A549 treated with CpdA at 1 μM for 4 hours (cell line): ENCODE measurements around the gene AJM1. TPM values are rescaled to one million over a fixed set of nuclear protein-coding genes. Genes with fewer than 3 reads are reported as not detected.

Experiments used
- total RNA-seq: library from RNA; stranded (reverse); fragments of 200-300 nt; extraction: Qiagen RNA extraction; gene quantifications from 5 replicates; pipeline ENCODE4 v1.2.3, GENCODE V29; 2022; ENCODE audit warnings: low read depth

Gene AJM1
- 3.1 to 4.3 TPM (median 4.0 TPM) in 5 replicates for total RNA-seq

DNA sequence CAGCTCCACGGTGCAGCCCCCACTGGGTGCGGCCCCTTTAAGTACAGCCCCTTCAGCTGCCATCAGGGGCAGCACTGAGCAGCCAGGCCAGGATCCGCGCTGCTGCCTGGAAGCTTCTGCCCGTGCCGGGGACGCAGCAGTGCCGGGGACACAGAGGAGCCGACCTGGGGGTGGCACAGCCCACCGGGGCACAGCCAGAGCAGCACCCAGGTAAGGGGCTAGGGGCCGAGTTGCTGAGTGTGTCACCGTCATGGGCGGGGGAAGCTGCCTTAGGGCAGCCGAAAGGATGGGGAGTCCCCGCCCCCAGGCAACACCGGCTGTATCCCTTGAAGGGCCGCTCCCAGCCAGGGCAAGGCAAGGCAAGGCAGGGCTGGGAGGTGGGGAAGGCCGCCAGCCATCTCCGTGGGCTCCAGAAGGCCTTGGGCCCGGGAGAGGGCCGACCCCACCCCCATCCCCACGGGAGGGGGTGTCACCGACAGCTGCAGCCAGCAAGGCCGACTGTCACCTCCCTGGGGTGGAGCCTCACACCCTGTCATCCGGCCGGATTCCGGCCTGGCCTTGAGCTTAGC, at the start of gene AJM1:
Gene AJM1 (plus strand): TSS at position 99 of the 569 bp plus-strand sequence. CDS start 1,937 bp downstream, outside the sequence.

GRCh38 chr9:136796238-136796774, 46.0 kb upstream of the AJM1 start, which contains the start of gene CCDC183:
CCDC183 (plus strand) TSS chr9:136796338; CDS start chr9:136796398, 60 bp downstream.

DNA sequence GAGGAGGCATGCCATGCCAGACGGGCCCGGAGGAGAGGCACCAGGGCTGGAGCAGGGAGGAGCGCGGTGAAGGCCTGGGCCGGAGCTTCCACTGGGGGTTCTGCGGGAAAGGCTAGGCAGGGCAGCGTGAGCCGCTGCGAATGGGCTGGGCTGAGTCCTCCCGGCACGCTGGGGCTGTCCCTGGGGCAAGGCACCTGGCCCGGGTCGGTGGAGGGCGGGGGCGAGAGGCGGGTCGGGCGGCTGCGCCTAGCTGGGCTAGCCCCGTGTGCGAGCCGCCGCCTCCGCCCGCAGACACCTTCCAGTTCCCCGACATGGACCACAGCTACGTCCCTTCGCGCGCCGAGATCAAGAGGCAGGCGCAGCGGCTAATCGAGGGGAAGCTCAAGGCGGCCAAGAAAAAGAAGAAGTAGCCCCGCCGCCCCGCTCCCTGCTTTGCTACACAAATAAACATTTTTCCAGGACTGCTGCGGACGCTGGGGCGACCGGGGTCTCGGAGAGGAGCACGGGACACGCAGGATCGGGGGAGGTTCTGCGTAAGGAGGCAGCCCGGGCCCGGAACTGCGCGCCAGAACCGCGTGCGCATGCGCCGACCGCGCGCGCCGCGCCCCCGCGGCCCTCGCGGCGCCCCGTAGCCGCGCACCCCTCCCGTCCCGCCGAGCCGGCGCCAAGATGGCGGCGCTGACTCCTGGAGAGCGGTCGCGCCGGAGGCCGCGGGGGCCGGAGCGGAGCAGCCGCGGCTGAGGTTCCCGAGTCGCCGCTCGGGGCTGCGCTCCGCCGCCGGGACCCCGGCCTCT, 34.8 kb upstream of the AJM1 start, which contains the start of gene RABL6:
Gene RABL6 (plus strand): TSS at position 668 of the 794 bp plus-strand sequence. CDS start 249 bp downstream, outside the sequence.

DNA sequence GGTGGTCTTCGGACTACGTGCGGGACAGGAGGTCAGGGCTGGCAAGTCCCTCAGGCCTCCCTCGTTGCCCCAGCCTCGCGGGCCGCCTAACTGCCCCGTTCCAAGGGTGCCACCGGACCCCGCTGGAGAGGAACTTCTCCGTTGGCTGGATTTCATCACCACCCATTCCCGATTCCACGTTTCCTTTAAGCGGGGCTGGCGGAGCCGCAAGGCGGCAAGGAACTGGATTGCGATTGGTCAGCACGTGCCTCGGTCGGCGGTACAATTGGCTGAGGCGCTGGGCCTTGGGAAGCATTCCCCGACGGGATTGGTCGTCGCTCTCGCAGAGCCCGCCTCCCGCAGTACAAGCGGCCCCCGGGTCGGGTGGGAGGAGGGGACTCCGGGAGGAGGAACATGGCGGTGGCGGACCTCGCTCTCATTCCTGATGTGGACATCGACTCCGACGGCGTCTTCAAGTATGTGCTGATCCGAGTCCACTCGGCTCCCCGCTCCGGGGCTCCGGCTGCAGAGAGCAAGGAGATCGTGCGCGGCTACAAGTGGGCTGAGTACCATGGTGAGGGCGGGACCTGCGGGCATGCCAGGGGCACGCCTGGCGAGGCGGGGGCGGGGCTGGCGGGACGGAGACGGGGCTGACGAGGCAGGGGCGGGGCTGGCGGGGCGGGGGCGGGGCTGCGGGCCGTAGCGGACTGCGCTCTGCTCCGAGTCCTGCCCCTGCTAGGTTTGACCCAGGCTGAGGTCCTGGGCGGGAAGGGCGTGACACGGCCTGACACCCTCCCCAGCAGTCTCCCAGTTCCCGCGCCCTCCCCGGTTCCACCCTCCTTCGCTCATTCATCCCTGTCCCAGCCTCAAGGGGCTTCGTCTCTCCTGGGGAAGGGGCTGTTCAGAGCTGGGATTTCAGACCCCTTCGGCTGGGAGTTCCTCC, 7.0 kb downstream of the AJM1 start, which contains the start of gene PHPT1:
Gene PHPT1 (plus strand): TSS at position 372 of the 922 bp plus-strand sequence. CDS start 22 bp downstream, at position 394.

GRCh38 chr9:136851941-136852663, 9.8 kb downstream of the AJM1 start, which contains the start of gene MAMDC4:
MAMDC4 (plus strand) TSS chr9:136852346; CDS start chr9:136852417, 71 bp downstream.

DNA sequence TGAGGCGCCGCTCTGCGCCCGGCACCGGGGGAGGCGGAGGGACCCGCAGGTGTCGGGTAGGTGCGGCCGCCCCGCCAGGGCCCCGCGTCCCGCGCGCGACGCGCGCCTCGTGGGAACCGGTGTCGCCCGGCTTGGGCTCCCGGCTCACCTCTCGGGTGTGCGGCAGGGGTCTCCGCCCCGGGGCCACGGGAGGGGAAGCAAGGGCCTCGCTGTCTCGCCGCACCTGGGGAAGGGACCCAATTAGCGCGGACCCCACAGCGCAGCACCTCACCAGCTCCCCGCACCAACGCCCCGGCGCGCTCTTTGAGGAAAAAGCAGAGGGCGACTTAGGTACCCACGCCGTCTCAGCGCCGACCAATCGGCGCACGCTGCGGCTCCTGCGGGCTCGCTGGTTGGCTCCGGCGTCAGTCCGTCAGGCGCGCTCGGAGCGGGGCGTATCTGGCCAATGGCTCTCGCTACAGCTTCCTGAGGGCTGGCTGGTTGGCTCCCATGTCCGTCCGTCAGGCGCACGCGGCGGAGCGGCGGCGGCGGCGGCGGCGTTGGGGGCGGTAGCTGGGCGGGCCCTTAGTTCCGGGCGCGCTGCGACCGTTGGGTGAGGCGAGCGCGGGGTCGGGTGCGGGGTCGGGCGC, 43.8 kb downstream of the AJM1 start, which contains the start of gene TRAF2:
Gene TRAF2 (plus strand): TSS at position 567 of the 629 bp plus-strand sequence. CDS start 12,225 bp downstream, outside the sequence.

Other genes starting within 250 kb of the AJM1 start
- 39.5 to 60.2 TPM (median 52.8 TPM) in 5 replicates for gene EGFL7, start 179.6 kb upstream of the AJM1 start, total RNA-seq
- 64.9 to 110 TPM (median 102 TPM) in 5 replicates for gene AGPAT2, start 155.0 kb upstream of the AJM1 start, total RNA-seq
- 6.4 to 10.5 TPM (median 7.9 TPM) in 5 replicates for gene DIPK1B, start 129.9 kb upstream of the AJM1 start, total RNA-seq
- not detected in 5 replicates for gene LCN10, start 99.5 kb upstream of the AJM1 start, total RNA-seq
- gene LCN6, start 94.0 kb upstream of the AJM1 start, total RNA-seq = not detected in 5 replicates
- not detected in 5 replicates for gene LCN8, start 84.2 kb upstream of the AJM1 start, total RNA-seq
- gene LCN15, start 78.0 kb upstream of the AJM1 start, total RNA-seq = 0.09 TPM in 1 of 5 replicates, not detected in the others
- gene TMEM141, start 51.1 kb upstream of the AJM1 start, total RNA-seq = 55.2 to 75.9 TPM (median 73.0 TPM) in 5 replicates
- 0.20 to 0.83 TPM (median 0.45 TPM) in 5 replicates for gene CCDC183, start 46.1 kb upstream of the AJM1 start, total RNA-seq
- 64.0 to 87.2 TPM (median 78.8 TPM) in 5 replicates for gene RABL6, start 34.5 kb upstream of the AJM1 start, total RNA-seq
- gene PHPT1, start 6.9 kb downstream of the AJM1 start, total RNA-seq = 255 to 327 TPM (median 305 TPM) in 5 replicates
- 1.8 to 5.5 TPM (median 4.6 TPM) in 5 replicates for gene MAMDC4, start 9.9 kb downstream of the AJM1 start, total RNA-seq
- gene EDF1, start 23.8 kb downstream of the AJM1 start, total RNA-seq = 418 to 545 TPM (median 475 TPM) in 5 replicates
- 46.3 to 81.8 TPM (median 69.1 TPM) in 5 replicates for gene TRAF2, start 44.0 kb downstream of the AJM1 start, total RNA-seq
- 61.9 to 101 TPM (median 95.1 TPM) in 5 replicates for gene FBXW5, start 102.3 kb downstream of the AJM1 start, total RNA-seq
- 0.54 to 1.9 TPM (median 1.2 TPM) in 5 replicates for gene C8G, start 102.8 kb downstream of the AJM1 start, total RNA-seq
- 0.51 to 2.0 TPM (median 1.1 TPM) in 5 replicates for gene LCN12, start 109.8 kb downstream of the AJM1 start, total RNA-seq
- 0.35 to 0.71 TPM (median 0.39 TPM) in 3 of 5 replicates, not detected in the others for gene PTGDS, start 135.0 kb downstream of the AJM1 start, total RNA-seq
- 0.02 TPM in 1 of 5 replicates, not detected in the others for gene LCNL1, start 140.5 kb downstream of the AJM1 start, total RNA-seq
- gene PAXX, start 149.9 kb downstream of the AJM1 start, total RNA-seq = 49.2 to 83.7 TPM (median 73.5 TPM) in 5 replicates
- gene CLIC3, start 154.1 kb downstream of the AJM1 start, total RNA-seq = 1.7 to 4.0 TPM (median 3.5 TPM) in 5 replicates
- gene ABCA2, start 185.8 kb downstream of the AJM1 start, total RNA-seq = 23.2 to 31.7 TPM (median 25.6 TPM) in 5 replicates
- gene FUT7, start 189.6 kb downstream of the AJM1 start, total RNA-seq = 0.05 TPM in 2 of 5 replicates, not detected in the others
- gene NPDC1, start 203.7 kb downstream of the AJM1 start, total RNA-seq = 36.7 to 87.5 TPM (median 78.6 TPM) in 5 replicates
- gene ENTPD2, start 211.6 kb downstream of the AJM1 start, total RNA-seq = 0.72 to 1.2 TPM (median 0.76 TPM) in 5 replicates
- 13.9 to 28.6 TPM (median 24.4 TPM) in 5 replicates for gene SAPCD2, start 228.1 kb downstream of the AJM1 start, total RNA-seq
- gene UAP1L1, start 235.0 kb downstream of the AJM1 start, total RNA-seq = 9.7 to 15.4 TPM (median 11.3 TPM) in 5 replicates
- 41.0 to 54.7 TPM (median 47.7 TPM) in 5 replicates for gene MAN1B1, start 244.5 kb downstream of the AJM1 start, total RNA-seq